NT2/D1 (cell line): ENCODE data around the gene NHERF2.

Experiments
- SUZ12 ChIP-seq: IDR thresholded peaks from 2 replicates; pipeline ENCODE4 v1.6.1; 2011; ENCODE audit not compliant: insufficient read length, insufficient read depth; ENCODE audit errors: extremely low read depth
- ZNF274 ChIP-seq: IDR thresholded peaks from 2 replicates; pipeline ENCODE4 v1.6.1; 2011; ENCODE audit warnings: mild to moderate bottlenecking, low read depth, low read length

- TF ChIP-seq ZNF274 (no peak), SUZ12 (no peak)
These were observed 33.6 kb downstream of the NHERF2 start for GRCh38 chr16:2060346-2060745.
